ENCODE data around the gene FOXP2.

The FOXP2 gene

GRCh38 chr7:114740095-114740494, 325.5 kb downstream of the FOXP2 start:
- no peak for DNase-seq

DNA sequence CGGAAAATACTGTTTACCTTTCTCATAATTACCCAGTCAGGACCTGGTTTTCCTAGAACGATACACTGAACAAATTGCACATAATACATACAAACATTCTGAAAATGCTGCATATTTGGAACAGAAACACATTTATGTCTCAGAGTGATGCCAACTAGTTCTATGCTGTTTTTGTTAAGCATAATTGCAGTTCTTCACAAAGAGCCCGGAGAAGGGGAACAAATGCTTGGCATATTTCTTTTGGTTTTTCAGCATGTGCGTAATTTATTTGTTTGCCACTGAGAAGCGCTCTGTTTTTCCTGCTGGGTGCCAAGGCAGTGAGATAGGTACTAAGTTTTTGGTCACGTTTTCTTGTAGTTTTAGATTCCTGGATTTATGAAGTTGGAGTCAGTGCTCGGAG, 326.3 kb downstream of the FOXP2 start:
- DNase-seq: no peak

- DNase-seq: no peak
Observed at GRCh38 chr7:114741911-114742310, 327.3 kb downstream of the FOXP2 start.

All from midbrain (tissue), 1 donor.